K562 (cell line): ENCODE results near the gene NOTO. TPM values are rescaled to one million over a fixed set of nuclear protein-coding genes. Genes with fewer than 3 reads are reported as not detected.

ENCODE experiments used
- CBFA2T3 ChIP-seq: fragments of 450-650 bp; IDR thresholded peaks from 2 replicates; pipeline ENCODE4 v1.6.1; 2017
- CHD2 ChIP-seq: IDR thresholded peaks from 2 replicates; pipeline ENCODE4 v1.6.1; 2011; ENCODE audit warnings: low read depth, low read length
- ESRRA ChIP-seq: fragments of 450-650 bp; IDR thresholded peaks from 2 replicates; pipeline ENCODE4 v1.6.1; 2014; ENCODE audit warnings: low read depth, mild to moderate bottlenecking, moderate library complexity, borderline replicate concordance
- HDAC8 ChIP-seq: fragments of 450-650 bp; IDR thresholded peaks from 2 replicates; pipeline ENCODE4 v1.6.1; 2016; ENCODE audit warnings: mild to moderate bottlenecking, missing genetic modification characterization, moderate library complexity, missing compliant biosample characterization
- MBD2 ChIP-seq: sonication (generic); IDR thresholded peaks from 2 replicates; pipeline ENCODE4 v1.6.1; 2016; ENCODE audit warnings: low read depth, borderline replicate concordance
- POLR2B ChIP-seq: fragments of 450-650 bp; IDR thresholded peaks from 2 replicates; pipeline ENCODE4 v1.6.1; 2018; ENCODE audit warnings: low read depth; ENCODE audit not compliant: partially characterized antibody
- RAD51 ChIP-seq: fragments of 450-650 bp; IDR thresholded peaks from 2 replicates; pipeline ENCODE4 v1.7.1; 2016; ENCODE audit warnings: low read depth, mild to moderate bottlenecking, borderline replicate concordance
- RHOXF2B ChIP-seq: fragments of 250-450 bp; sonication (Bioruptor Pico); conservative IDR thresholded peaks from 2 replicates; pipeline ENCODE4 v1.5.1; 2021
- SMC3 ChIP-seq: conservative IDR thresholded peaks from 2 replicates; pipeline ENCODE4 v1.6.1; 2011; ENCODE audit warnings: low read depth, low read length, improper control_type of control experiment; ENCODE audit not compliant: insufficient read depth
- SP1 ChIP-seq: sonication (generic); formaldehyde crosslinking; IDR thresholded peaks from 2 replicates; pipeline ENCODE4 v1.8.1; 2022; ENCODE audit warnings: mild to moderate bottlenecking, missing genetic modification reagents
- TBP ChIP-seq: optimal IDR thresholded peaks from 2 replicates; pipeline ENCODE3; 2011; ENCODE audit warnings: low read depth, low read length, improper control_type of control experiment
- ZBTB17 ChIP-seq: fragments of 450-650 bp; formaldehyde crosslinking; IDR thresholded peaks from 2 replicates; pipeline ENCODE4 v1.4.0; 2020; ENCODE audit warnings: mild to moderate bottlenecking
- polyA plus RNA-seq, 8 experiments: library from polyadenylated mRNA; depleted of rRNA in 4 of 8; stranded (reverse) in 5 of 8; unstranded in 3 of 8; fragments of >200 nt; fragmentation: Nextera tagmentation in 2 of 8; fragmentation: Illumina TruSeq in 1 of 8; extraction: Ambion mirVana in 2 of 8; extraction: Trizol in 1 of 8; gene quantifications; 2 replicates each; pipeline versions ENCODE4 v1.2.1 to v1.2.3, GENCODE V29; 2011 to 2014; ENCODE audit warnings: inconsistent platforms in 1 of 8, missing spikeins in 1 of 8
- total RNA-seq, 7 experiments: library from RNA; depleted of rRNA in 6 of 7; stranded (reverse); fragments of >200 nt in 6 of 7; fragmentation: Illumina TruSeq in 2 of 7; extraction: Trizol in 2 of 7; gene quantifications; 2 replicates each; pipeline versions ENCODE4 v1.2.1 to v1.2.3, GENCODE V29; 2011 to 2021; ENCODE audit warnings: low replicate concordance in 1 of 7
- TF ChIP-seq, protein P1 (sequence below): fragments of 250-450 bp; sonication (Bioruptor Pico); IDR thresholded peaks from 2 replicates; pipeline ENCODE4 v1.4.0; 2020; ENCODE audit warnings: mild to moderate bottlenecking
- TF ChIP-seq, protein P2 (sequence below), 2 experiments: fragments of 450-650 bp; conservative IDR thresholded peaks; 2 replicates each; pipeline ENCODE4 v1.6.1; 2017; ENCODE audit warnings: mild to moderate bottlenecking in 2 of 2, moderate library complexity in 2 of 2

NOTO gene
- total and polyA plus RNA-seq, 9 of the 15 experiments (the other 6 are each of a cell fraction or from before 2014, with no cell fraction given): not detected

DNA sequence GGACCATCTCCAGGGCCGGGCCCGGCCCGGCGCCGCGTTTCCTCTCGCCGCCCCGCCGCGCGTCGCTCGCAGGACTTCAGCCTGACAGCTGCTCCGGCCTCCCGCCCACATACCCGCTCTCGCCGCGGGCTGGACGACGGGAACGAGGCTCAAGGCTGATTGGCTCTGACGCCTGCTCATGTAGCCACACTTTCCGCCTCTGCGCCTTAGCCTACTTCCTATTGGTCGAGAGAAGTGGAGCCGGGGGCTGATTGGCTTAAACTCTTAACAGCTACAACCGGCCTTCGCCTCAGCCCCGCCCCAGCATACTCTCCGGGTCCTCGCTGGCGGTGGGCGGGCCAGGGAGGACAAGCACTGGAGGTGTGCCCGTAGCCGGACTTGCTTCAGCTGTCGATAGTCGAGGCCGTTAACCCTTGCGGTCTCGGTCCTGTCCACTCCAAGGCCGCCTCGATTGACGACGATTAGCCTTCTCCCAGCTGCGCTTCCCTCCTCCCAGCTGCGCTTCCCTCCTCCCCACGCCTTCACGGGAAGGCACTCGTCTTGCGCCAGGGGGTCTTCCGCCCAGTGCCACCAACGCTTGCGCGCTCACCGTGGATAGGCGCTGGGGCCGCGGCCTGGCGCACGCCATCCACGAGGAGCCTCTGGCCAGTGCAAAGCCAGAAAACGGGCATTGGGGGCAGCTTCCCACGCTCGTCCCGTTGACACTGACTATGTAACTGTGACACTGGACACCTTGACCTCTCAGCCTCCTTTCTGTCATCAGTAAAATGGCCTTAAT, 31.0 kb downstream of the NOTO start, which contains the start of gene PRADC1 (continued):
- TF ChIP-seq TBP (peak; percentile 69), ZBTB17 (CRISPR knock-in tag) (0 out of 2 replicates have a peak, but pooled peaks have one; percentile 58), RAD51 (no peak), SP1 (peak; percentile 81), MBD2 (peak; percentile 99), RHOXF2B (CRISPR knock-in tag) (peak; percentile 70; the same call in 1 of the 2 replicates), CHD2 (peak; percentile 85), CBFA2T3 (0 out of 2 replicates have a peak, but pooled peaks have one; percentile 3), ESRRA (0 out of 2 replicates have a peak, but pooled peaks have one; percentile 4), HDAC8 (tag) (0 out of 2 replicates have a peak, but pooled peaks have one; percentile 57), POLR2B (peak; percentile 59), SMC3 (no peak)
- TF ChIP-seq, protein P1, sequence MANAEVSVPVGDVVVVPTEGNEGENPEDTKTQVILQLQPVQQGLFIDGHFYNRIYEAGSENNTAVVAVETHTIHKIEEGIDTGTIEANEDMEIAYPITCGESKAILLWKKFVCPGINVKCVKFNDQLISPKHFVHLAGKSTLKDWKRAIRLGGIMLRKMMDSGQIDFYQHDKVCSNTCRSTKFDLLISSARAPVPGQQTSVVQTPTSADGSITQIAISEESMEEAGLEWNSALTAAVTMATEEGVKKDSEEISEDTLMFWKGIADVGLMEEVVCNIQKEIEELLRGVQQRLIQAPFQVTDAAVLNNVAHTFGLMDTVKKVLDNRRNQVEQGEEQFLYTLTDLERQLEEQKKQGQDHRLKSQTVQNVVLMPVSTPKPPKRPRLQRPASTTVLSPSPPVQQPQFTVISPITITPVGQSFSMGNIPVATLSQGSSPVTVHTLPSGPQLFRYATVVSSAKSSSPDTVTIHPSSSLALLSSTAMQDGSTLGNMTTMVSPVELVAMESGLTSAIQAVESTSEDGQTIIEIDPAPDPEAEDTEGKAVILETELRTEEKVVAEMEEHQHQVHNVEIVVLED: 0 out of 2 replicates have a peak, but pooled peaks have one; percentile 21
- TF ChIP-seq, protein P2, sequence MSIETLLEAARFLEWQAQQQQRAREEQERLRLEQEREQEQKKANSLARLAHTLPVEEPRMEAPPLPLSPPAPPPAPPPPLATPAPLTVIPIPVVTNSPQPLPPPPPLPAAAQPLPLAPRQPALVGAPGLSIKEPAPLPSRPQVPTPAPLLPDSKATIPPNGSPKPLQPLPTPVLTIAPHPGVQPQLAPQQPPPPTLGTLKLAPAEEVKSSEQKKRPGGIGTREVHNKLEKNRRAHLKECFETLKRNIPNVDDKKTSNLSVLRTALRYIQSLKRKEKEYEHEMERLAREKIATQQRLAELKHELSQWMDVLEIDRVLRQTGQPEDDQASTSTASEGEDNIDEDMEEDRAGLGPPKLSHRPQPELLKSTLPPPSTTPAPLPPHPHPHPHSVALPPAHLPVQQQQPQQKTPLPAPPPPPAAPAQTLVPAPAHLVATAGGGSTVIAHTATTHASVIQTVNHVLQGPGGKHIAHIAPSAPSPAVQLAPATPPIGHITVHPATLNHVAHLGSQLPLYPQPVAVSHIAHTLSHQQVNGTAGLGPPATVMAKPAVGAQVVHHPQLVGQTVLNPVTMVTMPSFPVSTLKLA (conservative IDR thresholded peaks at IDR 0.05): peak; percentile 60 to 89
